HEK293 (cell line): ENCODE measurements around the gene TRAF3IP1.

Experiments
- CTCF ChIA-PET: fragments of 350-600 bp; formaldehyde crosslinking; extraction: SDS; loops from one replicate; lab custom pipeline; 2021; ENCODE audit warnings: antibody characterized with exemption; lab: Yijun Ruan, JAX
- POLR2A ChIA-PET: fragments of 300-600 bp; formaldehyde crosslinking; extraction: SDS; loops from one replicate; lab custom pipeline; 2020; ENCODE audit warnings: antibody characterized with exemption, inconsistent platforms; lab: Yijun Ruan, JAX
- H3K27ac ChIP-seq: fragments of 200-500 bp; sonication (Bioruptor generic); 2 replicates; pipeline ENCODE4 v1.5.1; 2014; ENCODE audit warnings: low read depth, low read length, control low read depth, inconsistent platforms; ENCODE audit errors: extremely low read depth
- H3K36me3 ChIP-seq, 2 experiments: fragments of 200-500 bp in 1 of 2; sonication (Bioruptor generic) in 1 of 2; 1 replicate in 1 of 2; 2 replicates in 1 of 2; pipeline ENCODE4 v1.5.1; 2014 to 2017; ENCODE audit warnings: inconsistent platforms in 2 of 2, low read length in 2 of 2; ENCODE audit not compliant: control insufficient read depth in 2 of 2, insufficient read depth in 1 of 2
- H3K4me1 ChIP-seq: fragments of 200-500 bp; sonication (Bioruptor generic); 2 replicates; pipeline ENCODE4 v1.5.1; 2014; ENCODE audit warnings: mild to moderate bottlenecking, low read length, inconsistent platforms; ENCODE audit not compliant: control insufficient read depth, insufficient read depth
- H3K4me3 ChIP-seq: 2 replicates; pipeline ENCODE4 v1.5.1; 2011; ENCODE audit warnings: low read depth, mild to moderate bottlenecking, control low read depth, low read length, moderate library complexity
- H3K9me3 ChIP-seq: fragments of 200-500 bp; sonication (Bioruptor generic); 2 replicates; pipeline ENCODE4 v1.5.1; 2014; ENCODE audit warnings: low read depth, low read length, inconsistent platforms; ENCODE audit not compliant: control insufficient read depth, insufficient read depth
- EGR2 ChIP-seq: fragments of 450-650 bp; formaldehyde crosslinking; IDR thresholded peaks from 2 replicates; pipeline ENCODE4 v1.5.1; 2016; ENCODE audit warnings: low read depth, missing biosample characterization, missing genetic modification characterization
- FEZF1 ChIP-seq: fragments of 450-650 bp; formaldehyde crosslinking; IDR thresholded peaks from 2 replicates; pipeline ENCODE4 v1.5.1; 2016; ENCODE audit warnings: missing biosample characterization, missing genetic modification characterization
- KLF10 ChIP-seq: fragments of 450-650 bp; IDR thresholded peaks from 2 replicates; pipeline ENCODE4 v1.5.1; 2018; ENCODE audit warnings: missing biosample characterization, mild to moderate bottlenecking, missing genetic modification characterization
- MEIS1 ChIP-seq: sonication (generic); formaldehyde crosslinking; IDR thresholded peaks from 2 replicates; pipeline ENCODE4 v1.8.1; 2022; ENCODE audit warnings: missing genetic modification reagents, mild to moderate bottlenecking, borderline replicate concordance
- MZF1 ChIP-seq: fragments of 450-650 bp; formaldehyde crosslinking; IDR thresholded peaks from 2 replicates; pipeline ENCODE4 v1.5.1; 2017; ENCODE audit warnings: missing biosample characterization, missing genetic modification characterization, borderline replicate concordance
- SCRT1 ChIP-seq: fragments of 450-650 bp; formaldehyde crosslinking; IDR thresholded peaks from 2 replicates; pipeline ENCODE4 v1.5.1; 2016; ENCODE audit warnings: missing biosample characterization, missing genetic modification characterization, borderline replicate concordance
- SP2 ChIP-seq: fragments of 450-650 bp; formaldehyde crosslinking; IDR thresholded peaks from 2 replicates; pipeline ENCODE4 v1.5.1; 2016; ENCODE audit warnings: missing biosample characterization, missing genetic modification characterization
- ZNF112 ChIP-seq: fragments of 450-650 bp; formaldehyde crosslinking; IDR thresholded peaks from 2 replicates; pipeline ENCODE4 v1.5.0; 2017; ENCODE audit warnings: missing biosample characterization, missing genetic modification characterization
- ZNF132 ChIP-seq: fragments of 450-650 bp; formaldehyde crosslinking; IDR thresholded peaks from 2 replicates; pipeline ENCODE4 v1.5.1; 2017; ENCODE audit warnings: missing biosample characterization, missing genetic modification characterization, borderline replicate concordance
- ZNF138 ChIP-seq: fragments of 450-650 bp; formaldehyde crosslinking; IDR thresholded peaks from 2 replicates; pipeline ENCODE4 v1.5.1; 2016; ENCODE audit warnings: missing biosample characterization, missing genetic modification characterization, borderline replicate concordance
- ZNF211 ChIP-seq: fragments of 450-650 bp; formaldehyde crosslinking; IDR thresholded peaks from 2 replicates; pipeline ENCODE4 v1.5.1; 2016; ENCODE audit warnings: low read depth, missing biosample characterization, missing genetic modification characterization
- ZNF23 ChIP-seq: fragments of 450-650 bp; formaldehyde crosslinking; IDR thresholded peaks from 2 replicates; pipeline ENCODE4 v1.5.1; 2016; ENCODE audit warnings: missing biosample characterization, missing genetic modification characterization, borderline replicate concordance
- ZNF24 ChIP-seq: fragments of 450-650 bp; formaldehyde crosslinking; IDR thresholded peaks from 2 replicates; pipeline ENCODE4 v1.5.1; 2016; ENCODE audit warnings: missing biosample characterization, missing genetic modification characterization
- ZNF433 ChIP-seq: fragments of 450-650 bp; formaldehyde crosslinking; IDR thresholded peaks from 2 replicates; pipeline ENCODE4 v1.5.1; 2016; ENCODE audit warnings: missing biosample characterization, missing genetic modification characterization, low read depth
- ZNF530 ChIP-seq: fragments of 450-650 bp; formaldehyde crosslinking; IDR thresholded peaks from 2 replicates; pipeline ENCODE4 v1.5.1; 2016; ENCODE audit warnings: low read depth, missing biosample characterization, missing genetic modification characterization
- ZNF558 ChIP-seq: fragments of 450-650 bp; formaldehyde crosslinking; IDR thresholded peaks from 2 replicates; pipeline ENCODE4 v1.5.1; 2016; ENCODE audit warnings: missing biosample characterization, missing genetic modification characterization
- ZNF561 ChIP-seq: fragments of 450-650 bp; IDR thresholded peaks from 2 replicates; pipeline ENCODE4 v1.5.1; 2018; ENCODE audit warnings: missing biosample characterization, missing genetic modification characterization, borderline replicate concordance
- ZNF830 ChIP-seq: fragments of 450-650 bp; IDR thresholded peaks from 2 replicates; pipeline ENCODE4 v1.5.0; 2018; ENCODE audit warnings: missing biosample characterization, missing genetic modification characterization, low read depth, mild to moderate bottlenecking, moderate library complexity
- TF ChIP-seq, protein P1 (sequence below): fragments of 450-650 bp; formaldehyde crosslinking; IDR thresholded peaks from 2 replicates; pipeline ENCODE4 v1.5.1; 2016; ENCODE audit warnings: missing biosample characterization, missing genetic modification characterization
- TF ChIP-seq, protein P2 (sequence below): fragments of 450-650 bp; formaldehyde crosslinking; IDR thresholded peaks from 2 replicates; pipeline ENCODE4 v1.5.1; 2016; ENCODE audit warnings: missing biosample characterization, missing genetic modification characterization

The TRAF3IP1 gene

DNA sequence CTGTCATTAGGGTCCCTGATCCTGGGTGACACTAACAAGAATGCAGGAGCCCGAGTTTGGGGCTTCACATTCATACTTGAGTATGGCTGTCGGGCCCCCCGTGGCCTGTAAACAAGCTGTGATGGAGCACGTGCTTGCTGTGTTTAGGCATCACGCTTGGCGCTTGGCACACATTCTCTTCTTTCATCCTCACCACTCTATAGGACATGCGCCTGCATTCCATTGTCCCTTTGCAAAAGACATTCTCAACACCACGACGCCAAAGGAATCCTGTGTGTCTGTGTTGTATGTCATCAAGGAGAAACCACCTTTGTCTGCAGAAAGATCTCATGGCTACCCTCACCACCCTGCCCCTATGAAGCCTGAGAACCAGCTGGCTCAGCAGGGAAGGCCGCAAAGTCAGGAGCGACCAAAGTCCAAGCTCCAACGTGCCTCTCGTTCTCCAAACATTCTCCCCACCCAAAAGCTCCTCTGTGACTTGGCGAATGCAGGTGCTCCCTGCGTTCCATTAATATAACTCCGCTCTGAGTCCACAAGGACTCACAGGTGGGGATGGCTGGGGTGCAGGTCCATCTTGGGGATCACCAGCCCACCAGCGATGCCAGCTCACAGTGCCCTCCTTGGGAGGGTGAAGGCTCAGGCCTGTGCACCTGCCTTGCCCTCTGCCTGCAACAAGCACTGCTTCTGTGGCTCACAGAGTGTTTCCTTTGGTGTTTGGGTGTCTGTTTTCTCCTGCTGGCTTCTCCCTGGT lies 25.8 kb upstream of the TRAF3IP1 start (continued):
- TF ChIP-seq, protein P1, sequence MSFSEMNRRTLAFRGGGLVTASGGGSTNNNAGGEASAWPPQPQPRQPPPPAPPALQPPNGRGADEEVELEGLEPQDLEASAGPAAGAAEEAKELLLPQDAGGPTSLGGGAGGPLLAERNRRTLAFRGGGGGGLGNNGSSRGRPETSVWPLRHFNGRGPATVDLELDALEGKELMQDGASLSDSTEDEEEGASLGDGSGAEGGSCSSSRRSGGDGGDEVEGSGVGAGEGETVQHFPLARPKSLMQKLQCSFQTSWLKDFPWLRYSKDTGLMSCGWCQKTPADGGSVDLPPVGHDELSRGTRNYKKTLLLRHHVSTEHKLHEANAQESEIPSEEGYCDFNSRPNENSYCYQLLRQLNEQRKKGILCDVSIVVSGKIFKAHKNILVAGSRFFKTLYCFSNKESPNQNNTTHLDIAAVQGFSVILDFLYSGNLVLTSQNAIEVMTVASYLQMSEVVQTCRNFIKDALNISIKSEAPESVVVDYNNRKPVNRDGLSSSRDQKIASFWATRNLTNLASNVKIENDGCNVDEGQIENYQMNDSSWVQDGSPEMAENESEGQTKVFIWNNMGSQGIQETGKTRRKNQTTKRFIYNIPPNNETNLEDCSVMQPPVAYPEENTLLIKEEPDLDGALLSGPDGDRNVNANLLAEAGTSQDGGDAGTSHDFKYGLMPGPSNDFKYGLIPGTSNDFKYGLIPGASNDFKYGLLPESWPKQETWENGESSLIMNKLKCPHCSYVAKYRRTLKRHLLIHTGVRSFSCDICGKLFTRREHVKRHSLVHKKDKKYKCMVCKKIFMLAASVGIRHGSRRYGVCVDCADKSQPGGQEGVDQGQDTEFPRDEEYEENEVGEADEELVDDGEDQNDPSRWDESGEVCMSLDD (tag by site-specific recombination) = no peak

DNA sequence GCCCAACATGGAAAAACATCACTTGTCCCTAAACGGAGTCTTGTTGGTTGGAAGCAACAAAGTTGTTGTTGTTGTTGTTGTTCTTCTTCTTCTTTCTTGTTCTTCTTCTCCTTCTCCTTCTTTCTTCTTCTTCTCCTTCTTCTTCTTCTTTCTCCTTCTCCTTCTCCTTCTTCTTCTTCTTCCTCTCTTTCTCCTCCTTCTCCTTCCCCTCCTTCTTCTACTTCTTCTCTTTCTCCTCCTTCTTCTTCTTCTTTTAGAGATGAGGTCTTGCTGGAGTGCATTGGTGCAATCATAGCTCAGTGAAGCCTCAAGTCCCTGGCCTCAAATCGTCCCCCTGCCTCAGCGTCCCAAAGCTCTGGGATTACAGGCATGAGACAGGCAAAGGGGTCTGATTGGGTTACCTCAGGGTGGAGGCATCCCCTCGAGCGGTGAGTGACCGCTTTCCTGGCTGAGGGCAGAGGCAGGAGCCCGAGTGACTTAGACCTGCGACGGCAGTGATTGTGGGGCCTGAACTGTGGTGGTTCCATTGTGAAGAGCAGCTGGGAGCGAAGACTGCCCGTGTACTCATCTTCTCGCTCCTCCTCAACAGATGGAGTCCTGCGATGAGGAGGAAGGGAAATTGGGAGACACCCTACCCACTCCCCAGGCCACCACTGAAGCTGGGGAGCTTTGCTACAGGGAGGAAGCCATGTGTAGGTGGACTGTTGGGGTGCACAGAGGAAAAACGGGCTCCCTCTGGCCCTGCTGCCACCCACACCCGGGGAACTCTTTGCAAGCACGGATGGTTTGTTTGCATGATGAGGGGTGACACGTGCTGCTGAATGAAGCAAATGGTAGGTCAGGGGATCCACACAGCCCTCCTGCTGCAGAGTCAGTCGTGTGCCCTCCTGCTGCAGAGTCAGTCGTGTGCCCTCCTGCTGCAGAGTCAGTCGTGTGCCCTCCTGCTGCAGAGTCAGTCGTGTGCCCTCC lies 24.9 kb upstream of the TRAF3IP1 start:
- ChIA-PET CTCF (no interaction called here), POLR2A (interaction anchor here (0.7 kb wide), 1 partner anchor 56 kb away, joined by 6 read pairs; the partner anchor contains the start of gene HES6)
- Histone ChIP-seq H3K4me1 (no peaks in the 10 kb centered on the region), H3K4me3 (no peak overlapping the region), H3K9me3 (no peaks in the 10 kb centered on the region), H3K27ac (no peak overlapping the region), H3K36me3 (no peaks in the 10 kb centered on the region)
- TF ChIP-seq MZF1 (tag by site-specific recombination) = no peak
- no peak for TF ChIP-seq KLF10
- no peak for TF ChIP-seq EGR2
- no peak for TF ChIP-seq ZNF561 (tag by site-specific recombination)
- TF ChIP-seq FEZF1 (tag by site-specific recombination) = no peak
- TF ChIP-seq ZNF23 (tag by site-specific recombination) = no peak
- no peak for TF ChIP-seq ZNF112 (tag by site-specific recombination)
- TF ChIP-seq SP2 (tag by site-specific recombination) = no peak
- no peak for TF ChIP-seq SCRT1 (tag by site-specific recombination)
- TF ChIP-seq ZNF433 (tag by site-specific recombination) = no peak
- TF ChIP-seq, protein P2, sequence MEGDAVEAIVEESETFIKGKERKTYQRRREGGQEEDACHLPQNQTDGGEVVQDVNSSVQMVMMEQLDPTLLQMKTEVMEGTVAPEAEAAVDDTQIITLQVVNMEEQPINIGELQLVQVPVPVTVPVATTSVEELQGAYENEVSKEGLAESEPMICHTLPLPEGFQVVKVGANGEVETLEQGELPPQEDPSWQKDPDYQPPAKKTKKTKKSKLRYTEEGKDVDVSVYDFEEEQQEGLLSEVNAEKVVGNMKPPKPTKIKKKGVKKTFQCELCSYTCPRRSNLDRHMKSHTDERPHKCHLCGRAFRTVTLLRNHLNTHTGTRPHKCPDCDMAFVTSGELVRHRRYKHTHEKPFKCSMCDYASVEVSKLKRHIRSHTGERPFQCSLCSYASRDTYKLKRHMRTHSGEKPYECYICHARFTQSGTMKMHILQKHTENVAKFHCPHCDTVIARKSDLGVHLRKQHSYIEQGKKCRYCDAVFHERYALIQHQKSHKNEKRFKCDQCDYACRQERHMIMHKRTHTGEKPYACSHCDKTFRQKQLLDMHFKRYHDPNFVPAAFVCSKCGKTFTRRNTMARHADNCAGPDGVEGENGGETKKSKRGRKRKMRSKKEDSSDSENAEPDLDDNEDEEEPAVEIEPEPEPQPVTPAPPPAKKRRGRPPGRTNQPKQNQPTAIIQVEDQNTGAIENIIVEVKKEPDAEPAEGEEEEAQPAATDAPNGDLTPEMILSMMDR (tag by site-specific recombination) = no peak
- TF ChIP-seq ZNF138 (tag by site-specific recombination) = no peak
- no peak for TF ChIP-seq ZNF24
- no peak for TF ChIP-seq ZNF558 (tag by site-specific recombination)
- no peak for TF ChIP-seq ZNF132
- TF ChIP-seq MEIS1 (CRISPR knock-in tag) = no peak
- no peak for TF ChIP-seq ZNF530 (tag by site-specific recombination)
- no peak for TF ChIP-seq ZNF830 (tag by site-specific recombination)
- TF ChIP-seq ZNF211 = no peak
